Measurements from ENCODE around the gene SHROOM1. TPM values are rescaled to one million over a fixed set of nuclear protein-coding genes. Genes with fewer than 3 reads are reported as not detected.

The SHROOM1 gene
- total RNA-seq, 1 donor from 2014 or later: 6.3 TPM

GRCh38 chr5:132821350-132821749, 9.1 kb downstream of the SHROOM1 start:
- no peak overlapping the region for H3K4me3 ChIP-seq (ENCODE audit: low read depth, low read length)
- no peak for DNase-seq (ENCODE audit: low read depth)
- TF ChIP-seq CTCF (conservative IDR thresholded peaks at IDR 0.05; ENCODE audit: low read depth, low read length): no peak

DNA sequence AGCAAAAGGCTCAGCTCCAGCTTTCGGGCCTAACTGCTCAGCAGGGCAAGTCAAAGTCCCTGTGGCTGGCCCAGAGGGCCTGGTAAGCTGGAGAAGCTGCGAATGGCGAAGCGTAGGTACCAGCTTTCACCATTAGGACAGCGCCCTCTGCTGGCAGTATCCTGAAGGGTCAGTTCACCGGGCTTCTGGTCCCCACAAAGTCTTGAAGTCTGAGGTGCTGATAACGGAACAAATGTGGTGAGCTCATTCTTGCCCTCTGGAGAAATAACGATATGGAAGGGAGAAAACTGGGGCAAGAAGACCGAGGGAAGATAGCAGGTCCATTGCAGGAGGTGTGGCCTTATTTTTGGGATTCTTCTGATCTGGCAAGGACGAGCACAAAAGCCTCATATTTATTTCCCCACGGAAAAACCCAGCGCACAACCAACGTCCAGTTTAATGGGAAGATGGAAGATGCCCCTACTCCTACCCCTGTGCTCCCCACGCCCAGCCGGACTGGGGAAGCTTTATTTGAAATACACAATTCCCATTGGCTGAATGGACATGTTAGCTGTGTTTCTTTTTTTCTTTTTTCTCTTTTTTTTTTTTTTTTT, 10.2 kb downstream of the SHROOM1 start:
- TF ChIP-seq CTCF (conservative IDR thresholded peaks at IDR 0.05; ENCODE audit: low read depth, low read length): peak; percentile 92
- no peak overlapping the region for H3K4me3 ChIP-seq (ENCODE audit: low read depth, low read length)
- DNase-seq (ENCODE audit: low read depth): peak; percentile 53

DNA sequence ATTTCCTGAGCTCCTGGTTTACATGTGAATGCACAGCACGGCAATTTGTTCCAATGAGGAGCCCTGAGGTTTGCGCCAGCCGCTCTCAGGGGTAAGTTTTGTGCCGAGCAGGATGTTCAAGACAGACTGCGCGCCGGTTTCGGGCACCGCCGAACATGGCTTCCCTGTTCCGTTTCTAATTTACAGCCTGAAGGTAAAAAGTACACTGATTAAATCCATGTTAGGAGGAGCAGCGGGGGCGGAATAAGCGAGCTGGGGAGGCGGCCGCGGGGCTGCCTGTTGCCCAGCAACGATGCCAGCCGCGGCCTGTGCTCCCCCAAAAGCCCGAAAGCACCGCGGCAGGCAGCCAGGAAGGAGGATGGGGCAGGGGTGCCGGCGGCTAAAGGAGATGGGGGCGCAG, 11.0 kb downstream of the SHROOM1 start:
- DNase-seq (ENCODE audit: low read depth): no peak
- peak overlapping the region; percentile 11 for H3K4me3 ChIP-seq (ENCODE audit: low read depth, low read length)
- TF ChIP-seq CTCF (conservative IDR thresholded peaks at IDR 0.05; ENCODE audit: low read depth, low read length): no peak

GRCh38 chr5:132817011-132817410, 13.4 kb downstream of the SHROOM1 start:
- no peak for DNase-seq (ENCODE audit: low read depth)
- H3K4me3 ChIP-seq (ENCODE audit: low read depth, low read length): no peak overlapping the region
- no peak for TF ChIP-seq CTCF (conservative IDR thresholded peaks at IDR 0.05; ENCODE audit: low read depth, low read length)

GRCh38 chr5:132816554-132816953, 13.9 kb downstream of the SHROOM1 start:
- no peak overlapping the region for H3K4me3 ChIP-seq (ENCODE audit: low read depth, low read length)
- no peak for DNase-seq (ENCODE audit: low read depth)
- no peak for TF ChIP-seq CTCF (conservative IDR thresholded peaks at IDR 0.05; ENCODE audit: low read depth, low read length)

- TF ChIP-seq CTCF (conservative IDR thresholded peaks at IDR 0.05; ENCODE audit: low read depth, low read length): no peak
- H3K4me3 ChIP-seq (ENCODE audit: low read depth, low read length): no peak overlapping the region
- no peak for DNase-seq (ENCODE audit: low read depth)
These were observed 14.4 kb downstream of the SHROOM1 start for GRCh38 chr5:132816083-132816482.

GRCh38 chr5:132815454-132815853, 15.0 kb downstream of the SHROOM1 start:
- no peak for DNase-seq (ENCODE audit: low read depth)
- no peak for TF ChIP-seq CTCF (conservative IDR thresholded peaks at IDR 0.05; ENCODE audit: low read depth, low read length)
- H3K4me3 ChIP-seq (ENCODE audit: low read depth, low read length): no peak overlapping the region

Data from epithelial cell of proximal tubule (primary cell).